Testis (tissue), 3 donors: ENCODE measurements around the gene CHD2. TPM values are rescaled to one million over a fixed set of nuclear protein-coding genes. Genes with fewer than 3 reads are reported as not detected.
"Not testable (repeated sequence)": the region's sequence is repeated elsewhere in the genome, so short reads cannot be mapped to it uniquely, and the experiment has no call there.

Source experiments
- DNase-seq: peaks from one replicate; pipeline ENCODE4 v3.0.0-alpha.2; 2019
- H3K27ac ChIP-seq, 2 donors: fragments of 200-600 bp; sonication (generic); one replicate each; pipeline ENCODE4 v1.5.1; 2019
- H3K27me3 ChIP-seq: fragments of 200-600 bp; sonication (generic); one replicate; pipeline ENCODE4 v1.5.1; 2019
- H3K36me3 ChIP-seq: fragments of 200-600 bp; sonication (generic); one replicate; pipeline ENCODE4 v1.5.1; 2017; ENCODE audit warnings: low read depth; ENCODE audit errors: missing control alignments
- H3K4me1 ChIP-seq: fragments of 200-600 bp; sonication (generic); one replicate; pipeline ENCODE4 v1.5.1; 2019
- H3K4me3 ChIP-seq, 2 donors: fragments of 200-600 bp; sonication (generic); one replicate each; pipeline ENCODE4 v1.5.1; 2017 to 2019
- H3K9me3 ChIP-seq: fragments of 200-600 bp; sonication (generic); one replicate; pipeline ENCODE4 v1.5.1; 2017
- CTCF ChIP-seq, 3 experiments: fragments of 450-650 bp in 2 of 3; fragments of 200-600 bp in 1 of 3; sonication (generic) in 1 of 3; IDR thresholded peaks; one replicate each; pipeline ENCODE4 v1.5.1; 2016 to 2019; ENCODE audit warnings: antibody characterized with exemption in 3 of 3, mild to moderate bottlenecking in 2 of 3, moderate library complexity in 1 of 3
- POLR2A ChIP-seq: fragments of 450-650 bp; IDR thresholded peaks from one replicate; pipeline ENCODE4 v1.6.1; 2017; ENCODE audit warnings: antibody characterized with exemption, mild to moderate bottlenecking, moderate library complexity
- WGBS, 2 donors: methylation state at CpG; one replicate each; pipeline ENCODE4 v1.1.5; 2018; 5-methylcytosine and 5-hydroxymethylcytosine counted together
- intact Hi-C: fragments of 100-400 bp; cut with DNase I; formaldehyde crosslinking; loops from one replicate; pipeline ENCODE4 v1.15.1; 2023; ENCODE audit warnings: low total_unique reads
- polyA plus RNA-seq: library from polyadenylated mRNA; stranded (reverse); fragments of 350-450 nt; fragmentation: Illumina TruSeq; extraction: RNeasy Lipid Tissue Mini Kit (QIAGEN cat#74804); gene quantifications from one replicate; pipeline ENCODE4 v1.2.3, GENCODE V29; 2014; ENCODE audit warnings: low read depth, low replicate concordance; ENCODE audit not compliant: insufficient read depth
- total RNA-seq, 2 donors: library from RNA; depleted of rRNA; stranded (reverse); fragments of >200 nt; gene quantifications; one replicate each; pipeline ENCODE4 v1.2.3, GENCODE V29; 2016

CHD2 gene
- total and polyA plus RNA-seq, 3 donors from 2014 or later: 64.5 to 129 (median 113) TPM

DNA sequence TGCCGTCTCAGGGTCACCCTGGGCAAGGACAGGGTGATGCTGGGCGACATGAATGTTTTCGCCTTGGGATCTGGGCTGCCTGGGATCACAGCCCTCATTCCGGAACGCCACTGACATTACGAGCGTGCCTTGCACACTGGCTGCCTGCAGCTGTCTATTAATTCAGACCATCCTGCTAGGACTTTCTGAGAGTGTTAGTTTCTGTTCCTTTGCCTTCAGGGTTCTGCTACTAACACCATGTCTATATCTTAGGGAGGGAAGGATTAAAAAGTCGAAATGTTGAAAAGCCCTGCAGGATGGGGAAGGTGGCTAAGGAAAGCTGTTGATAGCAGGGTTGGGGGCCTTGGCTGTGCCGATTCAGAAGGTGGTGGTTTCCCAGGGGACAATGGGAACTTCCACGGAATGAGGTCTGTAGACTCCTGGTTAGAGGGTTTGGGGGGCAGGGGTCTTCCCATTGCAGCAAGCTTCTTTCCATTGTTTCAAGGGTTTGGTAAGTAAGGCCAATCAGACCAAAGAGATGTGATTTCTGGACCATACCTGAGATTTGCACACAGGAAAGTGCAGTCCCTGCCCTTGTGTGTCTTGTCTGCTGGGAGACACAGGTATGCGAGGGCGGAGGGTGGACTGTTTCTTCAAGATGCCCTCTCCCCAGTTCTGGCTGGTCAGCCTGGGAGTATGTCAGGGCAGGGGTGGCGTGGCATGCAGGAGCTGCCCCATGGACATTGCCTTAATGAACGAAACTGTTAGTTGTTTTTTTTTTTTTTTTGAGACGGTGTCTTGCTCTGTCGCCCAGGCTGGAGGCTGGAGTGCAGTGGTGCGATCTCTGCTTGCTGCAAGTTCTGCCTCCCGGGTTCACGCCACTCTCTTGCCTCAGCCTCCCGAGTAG is 137.9 kb downstream of the CHD2 start:
- intact Hi-C loops: loop anchor here (10.0 kb wide), 2 partner anchors 937 to 1087 kb away; no protein-coding TSS in a partner anchor
- H3K4me1 ChIP-seq: peaks cover 5% of the 10 kb centered on the region
- WGBS, 2 donors: 77 to 78% methylated on average over 20 of the region's 20 CpGs
- H3K27me3 ChIP-seq: no peaks in the 10 kb centered on the region
- no peak for DNase-seq
- H3K9me3 ChIP-seq: no peaks in the 10 kb centered on the region
- no peak overlapping the region for H3K4me3 ChIP-seq
- TF ChIP-seq CTCF (IDR thresholded peaks at IDR 0.05): no peak
- TF ChIP-seq POLR2A: no peak
- H3K27ac ChIP-seq: peak overlapping the region in 1 of 2 donors; percentile 6
- no peaks in the 10 kb centered on the region for H3K36me3 ChIP-seq

DNA sequence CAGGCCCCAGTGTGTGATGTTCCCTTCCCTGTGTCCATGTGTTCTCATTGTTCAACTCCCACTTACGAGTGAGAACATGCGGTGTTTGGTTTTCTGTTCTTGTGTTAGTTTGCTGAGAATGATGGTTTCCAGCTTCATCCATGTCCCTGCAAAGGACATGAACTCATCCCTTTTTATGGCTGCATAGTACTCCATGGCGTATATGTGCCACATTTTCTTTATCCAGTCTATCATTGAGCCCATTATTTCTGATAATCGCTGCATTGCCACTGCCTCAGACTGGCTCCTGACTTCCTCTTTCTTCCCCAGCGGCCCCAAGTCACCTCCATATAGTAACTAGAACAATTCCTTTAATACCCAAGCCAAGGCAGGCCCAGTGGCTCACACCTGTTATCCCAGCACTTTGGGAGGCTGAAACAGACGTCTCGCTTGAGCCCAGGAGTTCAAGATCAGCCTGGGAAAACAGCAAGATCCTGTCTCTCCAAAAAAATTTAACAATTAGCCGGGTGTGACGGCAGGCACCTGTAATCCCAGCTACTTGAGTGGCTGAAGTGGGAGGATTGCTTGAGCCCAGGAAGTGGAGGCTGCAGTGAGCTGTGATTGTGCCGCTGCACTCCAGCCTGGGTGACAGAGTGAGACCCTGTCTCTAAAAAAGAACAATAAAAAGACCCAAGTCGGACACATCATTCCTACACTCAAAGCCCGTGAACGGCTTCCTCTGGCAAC is 139.6 kb downstream of the CHD2 start:
- peaks cover 11% of the 10 kb centered on the region for H3K4me1 ChIP-seq
- not testable (repeated sequence) for H3K4me3 ChIP-seq, H3K36me3 ChIP-seq, H3K27ac ChIP-seq, H3K27me3 ChIP-seq, H3K9me3 ChIP-seq, DNase-seq
- WGBS, 2 donors: 90 to 93% methylated on average over 13 of the region's 13 CpGs
- intact Hi-C loops: loop anchor here (10.0 kb wide), 2 partner anchors 935 to 1085 kb away; no protein-coding TSS in a partner anchor

- Histone ChIP-seq H3K9me3 (no peaks in the 10 kb centered on the region), H3K36me3 (no peaks in the 10 kb centered on the region), H3K27ac (no peak overlapping the region), H3K4me3 (no peak overlapping the region), H3K27me3 (no peaks in the 10 kb centered on the region), H3K4me1 (peaks cover 11% of the 10 kb centered on the region)
- no peak for TF ChIP-seq CTCF (IDR thresholded peaks at IDR 0.05)
- no peak for TF ChIP-seq POLR2A
- WGBS, 2 donors: 88 to 90% methylated on average over 20 of the region's 20 CpGs
- DNase-seq: no peak
- intact Hi-C loops: no loop called here
These were observed 140.4 kb downstream of the CHD2 start for GRCh38 chr15:93040288-93041158.

- 84 to 86% methylated on average over 13 of the region's 13 CpGs for WGBS, 2 donors
- Histone ChIP-seq H3K9me3 (no peaks in the 10 kb centered on the region), H3K27me3 (no peaks in the 10 kb centered on the region), H3K4me3 (no peak overlapping the region), H3K27ac (no peak overlapping the region), H3K4me1 (peaks cover 11% of the 10 kb centered on the region), H3K36me3 (no peaks in the 10 kb centered on the region)
- no peak for DNase-seq
- intact Hi-C loops: no loop called here
- TF ChIP-seq POLR2A: no peak
- TF ChIP-seq CTCF (IDR thresholded peaks at IDR 0.05): no peak
These were observed 141.0 kb downstream of the CHD2 start for GRCh38 chr15:93041159-93041547.

- intact Hi-C loops: no loop called here
- no peaks in the 10 kb centered on the region for H3K9me3 ChIP-seq
- no peaks in the 10 kb centered on the region for H3K27me3 ChIP-seq
- no peak overlapping the region for H3K4me3 ChIP-seq
- no peak overlapping the region for H3K27ac ChIP-seq
- peaks cover 9% of the 10 kb centered on the region for H3K4me1 ChIP-seq
- no peaks in the 10 kb centered on the region for H3K36me3 ChIP-seq
- 75 to 97% methylated on average over 3 of the region's 3 CpGs for WGBS, 2 donors
- TF ChIP-seq CTCF (IDR thresholded peaks at IDR 0.05) (no peak), POLR2A (no peak)
- DNase-seq: no peak
These were observed 142.1 kb downstream of the CHD2 start for GRCh38 chr15:93042211-93042610.
